GM10847 (cell line): ENCODE data around the gene FURIN.

Experiments used
- POLR2A ChIP-seq: IDR thresholded peaks from 2 replicates; pipeline ENCODE4 v1.6.1; 2011; ENCODE audit not compliant: insufficient read length; ENCODE audit errors: extremely low read depth

The FURIN gene

GRCh38 chr15:90840157-90840855, 28.1 kb upstream of the FURIN start:
- TF ChIP-seq POLR2A: no peak

DNA sequence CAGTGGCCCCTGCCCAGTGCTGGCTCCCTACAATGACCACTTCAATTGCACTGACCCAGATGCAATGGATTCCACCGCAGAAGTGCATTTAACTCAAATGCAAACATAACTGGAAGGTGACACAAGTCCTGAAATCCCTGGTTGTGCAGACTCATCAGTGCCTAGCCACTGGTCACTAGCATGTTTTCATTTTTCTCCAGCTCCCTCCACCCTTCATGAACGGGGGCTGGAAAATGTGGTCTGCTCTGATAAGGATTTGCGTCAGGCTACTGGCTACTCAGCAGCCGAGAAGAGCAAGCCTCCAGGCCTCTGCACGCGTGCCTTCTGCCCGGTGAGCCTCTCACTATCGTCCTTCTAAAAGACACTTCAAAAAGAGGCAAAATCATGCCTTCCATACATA, 27.4 kb upstream of the FURIN start:
- TF ChIP-seq POLR2A: no peak

DNA sequence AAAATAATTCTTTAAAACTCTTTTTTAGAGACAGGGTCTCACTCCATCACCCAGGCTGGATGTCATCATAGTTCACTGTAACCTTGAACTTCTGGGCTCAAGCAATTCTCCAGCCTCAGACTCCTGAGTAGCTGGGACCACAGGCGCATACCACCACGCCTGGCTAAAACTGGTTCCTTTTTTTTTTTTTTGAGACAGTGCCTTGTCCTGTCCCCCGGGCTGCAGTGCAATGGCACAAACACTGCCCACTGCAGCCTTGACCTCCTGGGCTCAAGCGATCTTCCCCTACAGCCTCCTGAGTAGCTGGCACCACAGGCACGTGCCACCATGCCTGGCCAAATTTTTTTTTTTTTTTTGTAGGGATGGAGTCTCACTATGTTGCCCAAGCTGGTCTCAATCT, 23.7 kb upstream of the FURIN start:
- no peak for TF ChIP-seq POLR2A

DNA sequence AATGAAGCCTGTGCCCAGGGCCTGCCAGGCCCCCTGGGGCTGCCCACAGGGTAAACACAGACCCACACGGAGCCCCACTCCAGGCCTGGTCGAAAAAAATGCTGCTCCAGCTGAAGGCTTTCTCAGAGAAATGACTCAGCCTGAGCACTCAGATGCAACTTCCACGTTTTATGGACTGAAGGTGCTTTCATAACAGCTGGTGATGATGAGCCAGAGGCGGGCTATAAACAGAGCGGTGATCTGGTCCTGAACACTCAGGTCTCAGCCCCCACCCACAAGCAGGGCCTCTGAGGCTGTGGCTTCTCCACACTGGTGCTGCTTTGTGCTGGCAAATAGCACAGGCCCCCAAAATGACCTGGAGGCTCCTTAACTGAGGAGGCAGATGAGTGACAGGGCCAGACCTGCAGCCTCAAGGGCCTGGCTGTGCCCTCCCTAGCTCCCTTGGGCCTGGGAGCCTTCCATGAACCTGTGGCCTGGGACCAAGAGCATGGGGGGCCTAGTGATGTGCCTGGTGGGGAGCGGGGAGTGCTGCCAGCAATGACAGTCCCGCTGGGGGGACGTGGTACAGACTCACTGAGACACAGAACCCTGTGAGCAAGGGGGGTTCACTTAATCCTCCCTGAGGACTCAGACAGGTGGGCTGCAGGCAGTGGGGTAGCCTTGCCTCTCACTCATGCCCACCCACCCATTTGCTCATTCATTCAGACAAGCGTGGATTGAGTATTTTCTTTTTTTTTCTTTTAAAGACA, 23.0 kb upstream of the FURIN start:
- no peak for TF ChIP-seq POLR2A

- no peak for TF ChIP-seq POLR2A
These were observed 17.3 kb upstream of the FURIN start for GRCh38 chr15:90851114-90851513.

- TF ChIP-seq POLR2A: no peak
These were observed 16.4 kb upstream of the FURIN start for GRCh38 chr15:90851940-90852339.

DNA sequence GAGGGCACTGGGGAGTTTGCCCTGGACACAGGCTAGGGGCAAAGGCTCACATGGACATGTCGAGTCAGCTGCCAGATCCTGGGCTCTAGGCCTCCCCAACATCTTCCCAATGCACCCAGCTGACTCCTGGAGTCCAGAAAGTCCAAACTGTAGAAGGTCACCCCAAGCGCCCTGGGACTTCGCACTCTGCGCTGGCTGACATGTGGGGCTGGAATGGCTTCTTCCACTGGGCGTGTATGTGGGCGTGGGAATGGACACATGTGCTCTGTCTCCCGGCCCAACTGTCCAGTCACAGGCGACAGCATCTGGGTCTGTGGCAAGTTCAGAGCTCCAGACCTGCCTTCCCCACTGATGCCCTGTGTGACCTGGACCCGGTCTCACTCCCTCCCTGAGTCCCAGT, 13.2 kb upstream of the FURIN start:
- no peak for TF ChIP-seq POLR2A

- no peak for TF ChIP-seq POLR2A
These were observed 11.1 kb upstream of the FURIN start for GRCh38 chr15:90857337-90857736.

DNA sequence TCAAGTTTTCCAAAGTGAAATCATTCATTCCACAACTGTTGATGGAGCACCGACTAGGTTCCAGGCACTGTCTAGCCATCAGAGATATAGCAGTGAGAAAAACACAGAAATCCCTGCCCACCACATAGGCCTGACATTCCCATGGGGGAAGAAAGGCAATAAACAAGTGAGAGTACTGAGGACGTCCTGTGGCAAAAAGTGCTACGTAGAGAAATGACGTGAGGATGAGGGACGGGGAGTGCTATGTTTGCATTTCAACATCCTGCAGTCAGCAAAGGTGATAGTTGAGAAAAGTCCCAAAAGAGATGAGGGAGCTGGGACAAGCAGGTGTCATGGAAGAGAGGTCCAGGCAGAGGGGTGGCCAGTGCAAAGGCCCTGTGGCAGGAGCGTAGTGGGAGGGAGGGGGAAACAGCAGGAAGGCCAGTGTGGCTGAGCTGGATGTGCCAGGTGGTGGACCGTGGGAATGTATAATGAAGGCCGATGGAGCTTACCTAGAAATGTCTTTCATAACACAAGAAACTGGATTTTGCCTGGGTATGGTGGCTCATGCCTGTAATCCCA, 10.4 kb upstream of the FURIN start:
- no peak for TF ChIP-seq POLR2A

GRCh38 chr15:90859234-90860131, 8.9 kb upstream of the FURIN start:
- TF ChIP-seq POLR2A: no peak

GRCh38 chr15:90860450-90860849, 7.9 kb upstream of the FURIN start:
- TF ChIP-seq POLR2A: no peak

DNA sequence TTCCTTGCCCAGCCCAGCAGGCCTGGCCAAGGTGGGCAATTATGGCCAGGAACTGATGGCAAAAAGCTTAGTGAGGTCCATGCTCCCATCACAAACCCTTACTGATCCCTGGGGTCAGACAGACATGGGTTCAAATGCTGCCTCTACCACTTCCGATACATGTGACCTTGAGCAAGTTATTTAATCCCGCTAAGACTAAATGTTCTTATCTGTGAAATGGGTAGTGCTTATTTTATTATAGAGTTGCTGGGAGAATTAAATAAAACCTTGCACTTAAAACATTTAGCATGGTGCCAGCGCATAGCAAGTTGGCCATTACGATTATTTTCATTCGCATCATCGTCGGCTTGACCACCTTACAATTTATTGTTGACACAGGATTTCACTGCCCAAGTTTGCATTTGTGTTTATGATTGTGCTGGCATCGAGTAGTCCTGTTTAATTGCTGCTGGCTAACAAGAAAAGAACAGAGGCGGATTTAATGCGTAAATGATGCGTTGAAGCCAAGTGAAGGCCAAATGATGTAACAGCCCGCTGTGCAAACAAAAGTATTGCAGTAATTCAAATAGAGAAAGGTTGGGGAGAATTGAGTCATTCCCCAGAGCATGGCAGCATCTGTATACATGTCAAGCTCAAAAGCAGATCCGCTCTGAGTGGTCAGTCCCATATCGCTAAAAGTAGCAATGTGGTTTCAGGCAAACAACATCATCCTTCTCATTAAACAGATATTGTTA, 7.3 kb upstream of the FURIN start:
- no peak for TF ChIP-seq POLR2A

DNA sequence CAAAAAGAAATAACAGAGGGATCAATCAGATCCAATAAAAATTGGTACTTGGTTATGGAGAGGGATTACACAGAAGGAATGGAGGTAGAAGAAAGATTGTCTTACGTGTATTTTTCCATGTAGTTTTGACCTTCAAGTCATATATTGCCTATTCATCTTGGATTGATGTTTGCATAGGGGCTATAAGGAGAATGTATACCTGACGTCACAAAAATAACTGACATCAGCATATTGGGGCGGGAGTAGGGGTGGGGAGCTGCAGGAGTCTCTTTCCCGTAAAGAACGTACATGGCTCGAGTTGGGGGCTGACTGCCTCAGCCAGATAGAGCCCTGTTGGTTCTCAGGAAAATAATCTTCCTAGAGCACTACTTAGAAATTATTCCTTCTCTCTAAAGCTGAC, 5.9 kb upstream of the FURIN start:
- no peak for TF ChIP-seq POLR2A

- no peak for TF ChIP-seq POLR2A
These were observed 5.2 kb upstream of the FURIN start for GRCh38 chr15:90862964-90863778.
